GM12878 (cell line): Measurements from ENCODE around the gene ABCB9.

Source experiments
- KAT2A ChIP-seq: conservative IDR thresholded peaks from 2 replicates; pipeline ENCODE4 v1.6.1; 2011; ENCODE audit warnings: low read depth, low read length; ENCODE audit not compliant: control insufficient read depth
- KDM1A ChIP-seq: fragments of 200-600 bp; sonication (generic); IDR thresholded peaks from 2 replicates; pipeline ENCODE4 v1.6.1; 2016; ENCODE audit warnings: borderline replicate concordance
- MTA2 ChIP-seq: fragments of 450-650 bp; IDR thresholded peaks from 2 replicates; pipeline ENCODE4 v1.6.1; 2016; ENCODE audit warnings: low read depth, mild to moderate bottlenecking, moderate library complexity
- MXI1 ChIP-seq: fragments of 150-350 bp; IDR thresholded peaks from 2 replicates; pipeline ENCODE4 v1.6.1; 2011; ENCODE audit warnings: low read depth, mild to moderate bottlenecking, inconsistent platforms, low read length, improper control_type of control experiment
- POLR2AphosphoS5 ChIP-seq: IDR thresholded peaks from 2 replicates; pipeline ENCODE4 v1.6.1; 2011; ENCODE audit warnings: mild to moderate bottlenecking, low read length, inconsistent platforms

GRCh38 chr12:122990561-122990960 is 24.3 kb upstream of the ABCB9 start:
- TF ChIP-seq MTA2 (no peak), KAT2A (no peak), KDM1A (no peak), MXI1 (no peak), POLR2AphosphoS5 (no peak)
